UCSD-AML1 (cell line): Measurements from ENCODE around the gene AK9.

Experiments used
- DNase-seq: peaks from one replicate; lab custom pipeline; 2025; ENCODE audit not compliant: unreplicated experiment; lab: John Stamatoyannopoulos, UW

Gene AK9

DNA sequence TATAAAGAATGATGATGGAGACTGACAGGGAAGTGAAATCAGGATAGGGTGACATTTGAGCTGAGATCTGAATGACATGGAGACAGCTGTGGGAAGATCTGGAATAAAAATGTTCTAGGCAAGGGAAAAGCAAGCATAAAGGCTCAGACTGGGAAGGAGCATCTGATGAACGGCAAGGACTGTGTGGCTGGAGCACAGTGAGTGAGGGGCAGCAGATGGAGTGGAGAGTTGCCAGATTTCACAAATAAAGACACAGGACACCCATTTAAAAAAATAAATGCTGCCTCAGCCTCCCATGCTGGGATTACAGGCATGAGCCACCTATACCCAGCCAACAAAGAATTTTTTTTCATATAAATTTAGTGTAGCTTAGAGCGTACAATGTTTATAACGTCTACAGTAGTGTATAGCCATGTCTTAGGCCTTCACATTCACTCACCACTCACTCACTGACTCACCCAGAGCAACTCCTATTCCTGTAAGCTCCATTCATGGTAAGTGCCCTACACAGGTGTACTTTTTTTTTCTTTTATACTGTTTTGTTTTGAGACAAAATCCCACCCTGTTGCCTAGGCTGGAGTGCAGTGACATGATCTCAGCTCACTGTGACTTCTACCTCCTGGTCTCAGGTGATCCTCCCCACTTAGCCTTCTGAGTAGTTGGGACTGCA is 205.6 kb downstream of the AK9 start:
- DNase-seq: no peak

DNA sequence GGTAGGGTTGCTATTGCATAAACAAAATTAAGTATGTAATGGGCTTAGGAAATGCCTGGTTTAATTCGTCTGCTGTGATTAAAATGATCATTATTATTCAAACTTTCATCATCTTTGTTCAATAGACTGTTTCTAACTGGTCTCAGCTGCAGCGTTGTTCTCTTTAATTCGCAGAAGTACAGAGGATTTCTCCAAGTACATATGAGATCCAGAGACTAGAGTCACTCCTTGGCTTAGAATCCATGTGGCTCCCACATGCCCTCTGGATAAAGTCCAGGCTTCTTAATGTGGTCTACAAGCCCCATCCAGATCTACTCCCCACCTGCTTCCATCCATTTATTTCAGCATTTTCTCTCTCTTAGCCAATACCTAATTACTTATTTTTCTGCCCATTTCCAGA is 206.9 kb downstream of the AK9 start:
- DNase-seq: no peak

DNA sequence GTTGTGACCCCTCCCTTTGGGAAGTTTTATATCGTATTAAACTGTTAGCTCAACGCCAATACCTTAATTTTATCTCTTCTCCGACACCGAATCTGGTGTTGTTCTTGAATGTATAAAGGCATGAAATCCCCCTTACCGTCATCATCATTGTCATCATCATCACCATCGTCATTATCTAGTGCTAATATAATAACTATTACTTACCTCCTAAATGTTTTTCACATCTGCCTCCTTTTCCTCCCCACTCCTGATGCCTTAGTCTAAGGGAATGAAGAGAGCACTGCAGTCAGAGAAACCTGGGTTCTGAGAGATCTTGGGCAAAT is 207.3 kb downstream of the AK9 start:
- no peak for DNase-seq

- peak; percentile 97 for DNase-seq
These were observed 207.9 kb downstream of the AK9 start, which contains the start of gene ZBTB24 for GRCh38 chr6:109482905-109483734. TSS of gene ZBTB24 (minus strand) at chr6:109483219. CDS start at chr6:109482026, 1,193 bp downstream.

DNA sequence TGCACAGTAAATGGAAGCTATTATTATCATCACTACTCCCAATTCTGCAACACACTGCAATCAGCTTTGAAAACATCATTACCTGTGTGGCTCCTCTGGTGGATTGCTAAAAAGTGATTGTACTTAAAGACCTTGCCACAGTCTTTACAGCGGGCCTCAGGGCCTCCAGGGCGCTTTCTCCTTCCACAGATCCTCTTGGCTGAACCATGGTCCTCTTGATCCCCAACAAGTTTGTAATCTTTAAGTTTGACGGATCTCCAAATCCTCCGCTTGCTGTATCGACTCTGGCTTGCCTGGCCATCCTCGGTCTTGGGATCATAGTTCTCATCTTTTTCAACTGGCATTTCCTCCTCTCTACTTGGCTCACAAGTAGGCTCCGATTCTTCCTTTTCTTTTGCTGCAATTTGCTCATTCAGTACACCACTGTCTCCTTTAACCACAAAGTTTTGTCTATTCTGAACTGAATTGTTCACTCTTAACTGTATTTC is 210.0 kb downstream of the AK9 start:
- DNase-seq: no peak

- no peak for DNase-seq
These were observed 212.0 kb downstream of the AK9 start for GRCh38 chr6:109478841-109479624.

DNA sequence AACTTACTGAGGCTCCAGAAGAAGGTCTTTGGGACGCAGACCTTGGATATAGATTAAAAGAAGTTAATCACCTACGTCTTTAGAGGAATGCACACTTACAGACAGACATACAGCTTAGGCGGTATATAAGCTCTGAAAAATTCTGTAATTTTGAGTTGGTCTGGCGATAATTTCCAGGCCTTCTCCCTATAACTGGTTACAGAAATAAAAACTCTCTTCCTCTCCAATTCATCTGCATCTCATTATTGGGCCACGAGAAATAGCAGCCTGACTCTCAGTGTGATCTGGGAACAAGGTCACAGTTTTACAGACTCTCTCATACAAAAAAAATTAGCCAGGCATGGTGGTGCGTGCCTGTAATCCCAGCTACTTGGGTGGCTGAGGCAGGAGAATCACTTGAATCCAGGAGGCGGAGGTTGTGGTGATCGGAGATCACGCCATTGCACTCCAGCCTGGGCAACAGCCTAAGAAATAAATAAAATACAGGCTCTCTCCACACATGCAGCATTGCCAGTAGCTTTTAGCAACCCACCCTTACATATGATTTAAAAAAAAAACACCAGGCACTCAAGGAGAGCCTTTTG is 212.7 kb downstream of the AK9 start:
- DNase-seq: no peak

- DNase-seq: no peak
These were observed 213.3 kb downstream of the AK9 start for GRCh38 chr6:109477725-109478124.

GRCh38 chr6:109477184-109477583 is 213.8 kb downstream of the AK9 start:
- no peak for DNase-seq

DNA sequence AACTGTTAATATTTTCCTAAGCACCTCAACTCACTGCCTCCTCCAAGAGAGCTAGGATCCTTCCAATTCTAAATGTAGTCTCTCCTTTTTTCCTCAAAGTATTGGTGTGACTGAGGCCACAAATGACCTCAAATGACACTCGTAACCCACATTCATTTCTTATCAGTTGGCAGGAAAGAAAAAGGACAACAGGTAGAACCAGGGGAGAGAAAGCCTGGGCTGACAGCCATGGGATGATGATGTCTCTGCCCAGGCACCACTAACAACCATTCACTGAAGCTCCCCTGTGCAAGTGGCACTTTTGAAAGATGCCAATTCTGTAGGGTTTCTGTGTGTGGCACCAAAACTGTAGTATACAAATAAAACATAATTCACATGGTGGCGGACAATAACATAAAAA is 215.4 kb downstream of the AK9 start:
- no peak for DNase-seq

DNA sequence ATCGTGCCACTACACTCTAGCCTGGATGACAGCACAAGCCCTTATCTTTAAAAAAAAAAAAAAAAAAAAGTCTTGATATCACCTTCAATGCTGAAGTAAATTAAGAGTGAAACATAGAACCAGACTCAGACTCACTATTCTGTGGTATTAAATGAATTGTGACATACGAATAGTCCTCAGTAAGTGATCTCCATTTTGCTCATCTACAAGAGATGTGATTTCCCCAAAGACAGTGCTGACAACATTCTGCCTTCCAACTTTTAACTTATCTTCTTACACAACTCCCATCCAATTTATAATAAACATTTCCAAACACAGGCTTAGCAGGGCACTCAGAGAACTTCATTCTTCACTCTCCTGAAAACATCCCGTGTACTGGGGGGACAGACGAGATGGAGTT is 216.0 kb downstream of the AK9 start:
- no peak for DNase-seq

DNA sequence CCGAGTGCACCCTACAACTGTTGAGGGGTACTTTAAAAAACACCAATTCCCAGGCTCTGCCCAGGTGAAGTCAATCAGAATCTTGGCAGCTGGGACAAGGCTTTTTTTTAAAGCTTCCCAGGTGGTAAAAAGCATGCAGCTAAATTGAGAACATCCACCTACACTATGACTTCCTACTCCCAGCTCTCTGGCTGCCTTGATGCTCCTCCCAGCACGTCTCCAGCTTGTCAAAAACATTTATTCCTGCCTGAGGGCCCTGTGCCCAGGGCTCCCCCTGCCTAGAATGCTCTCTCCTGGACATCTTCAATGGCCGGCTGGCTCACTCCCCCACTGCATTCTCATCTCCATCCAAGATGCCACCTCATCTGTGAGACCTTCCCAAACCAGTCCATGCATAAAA is 217.9 kb downstream of the AK9 start:
- no peak for DNase-seq

- DNase-seq: no peak
These were observed 218.6 kb downstream of the AK9 start for GRCh38 chr6:109472132-109472995.

GRCh38 chr6:109471105-109471810 is 219.7 kb downstream of the AK9 start:
- no peak for DNase-seq

DNA sequence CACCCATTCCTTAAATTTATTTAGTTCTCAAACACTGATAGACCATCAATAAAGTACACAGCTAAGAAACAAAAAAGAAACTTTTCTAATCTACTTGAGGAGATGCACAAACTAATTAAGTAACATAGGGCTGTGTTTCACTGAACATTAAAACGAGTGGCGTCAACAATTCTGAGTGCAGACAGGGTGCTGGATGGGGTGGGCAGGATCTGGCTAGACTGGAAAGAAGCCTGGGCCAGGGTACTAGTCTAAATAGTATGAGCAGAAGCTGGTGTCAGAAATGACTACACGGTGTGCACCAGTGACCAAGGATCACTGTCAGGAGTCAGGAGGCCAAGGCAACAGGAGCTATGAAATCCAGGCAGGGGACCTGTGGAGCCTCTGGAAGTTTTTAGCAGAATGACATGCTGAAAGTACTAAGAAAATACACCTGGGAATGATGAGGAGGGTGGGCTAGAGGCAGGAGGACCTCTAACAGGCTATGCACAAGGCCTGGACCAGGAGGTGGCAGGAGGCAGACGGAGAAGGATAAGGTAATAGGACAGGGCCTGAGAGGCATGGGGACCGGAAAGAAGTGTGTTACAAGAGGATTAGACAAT is 221.3 kb downstream of the AK9 start:
- DNase-seq: no peak

GRCh38 chr6:109467696-109468095 is 223.3 kb downstream of the AK9 start:
- no peak for DNase-seq

DNA sequence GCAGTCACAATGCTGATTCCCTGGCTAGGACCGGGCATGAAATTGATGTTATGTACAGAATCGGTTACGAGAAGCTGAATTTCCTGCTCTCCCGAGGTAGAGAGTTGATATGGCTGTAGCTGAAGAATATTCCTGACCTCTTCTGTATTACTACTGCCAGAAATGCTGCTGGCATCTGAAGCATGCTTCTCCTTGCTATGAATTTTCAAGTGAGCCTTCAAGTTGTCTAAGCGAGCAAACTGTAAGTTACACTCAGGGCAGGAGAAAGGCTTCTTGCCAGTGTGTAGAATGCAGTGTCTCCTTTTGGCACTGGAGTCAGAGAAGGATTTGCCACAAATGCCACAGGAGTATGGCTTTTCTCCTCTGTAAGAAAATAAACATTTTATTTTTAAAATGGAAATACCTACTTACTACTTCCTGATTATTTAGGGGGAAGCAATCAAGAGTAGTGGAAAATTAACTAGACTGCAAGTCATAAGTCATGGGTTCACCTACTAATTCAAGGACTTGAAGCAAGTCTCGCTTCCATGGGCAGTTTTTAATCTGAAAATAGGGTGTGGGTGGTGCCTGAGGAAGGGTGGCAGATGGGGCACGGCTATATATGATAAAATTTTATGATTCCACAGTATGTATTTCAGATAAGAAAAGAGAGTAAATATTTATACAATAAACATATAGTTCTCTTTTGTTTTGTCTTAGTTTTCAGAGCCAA is 224.6 kb downstream of the AK9 start:
- DNase-seq: no peak

GRCh38 chr6:109465772-109466171 is 225.2 kb downstream of the AK9 start:
- no peak for DNase-seq
